ENCODE data around the gene ATOH8.
A peak's percentile ranks its signal among the peaks of the same experiment; 100 is the strongest.

ATOH8 gene

GRCh38 chr2:85770786-85771409 lies 17.1 kb downstream of the ATOH8 start:
- no peak for DNase-seq (ENCODE audit: low read depth)

DNA sequence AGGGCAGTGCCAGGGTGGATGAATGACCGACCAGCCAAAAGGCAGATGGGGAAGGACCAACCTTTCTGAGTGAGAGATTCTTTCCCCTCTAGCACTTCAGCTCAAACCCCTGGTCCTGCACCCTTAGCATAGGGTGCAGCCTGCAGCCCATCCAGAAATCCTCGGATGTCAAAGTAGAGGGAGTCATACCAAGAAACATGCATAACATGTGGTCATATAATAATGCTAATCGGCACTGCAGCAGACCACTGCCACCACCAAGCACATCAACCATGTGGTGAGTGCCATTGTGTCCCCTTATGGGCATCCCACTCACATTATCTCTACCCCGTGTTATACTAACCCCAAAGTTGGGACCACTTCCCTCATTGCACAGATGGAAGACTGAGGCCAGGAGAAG lies 17.7 kb downstream of the ATOH8 start:
- DNase-seq (ENCODE audit: low read depth): no peak

DNA sequence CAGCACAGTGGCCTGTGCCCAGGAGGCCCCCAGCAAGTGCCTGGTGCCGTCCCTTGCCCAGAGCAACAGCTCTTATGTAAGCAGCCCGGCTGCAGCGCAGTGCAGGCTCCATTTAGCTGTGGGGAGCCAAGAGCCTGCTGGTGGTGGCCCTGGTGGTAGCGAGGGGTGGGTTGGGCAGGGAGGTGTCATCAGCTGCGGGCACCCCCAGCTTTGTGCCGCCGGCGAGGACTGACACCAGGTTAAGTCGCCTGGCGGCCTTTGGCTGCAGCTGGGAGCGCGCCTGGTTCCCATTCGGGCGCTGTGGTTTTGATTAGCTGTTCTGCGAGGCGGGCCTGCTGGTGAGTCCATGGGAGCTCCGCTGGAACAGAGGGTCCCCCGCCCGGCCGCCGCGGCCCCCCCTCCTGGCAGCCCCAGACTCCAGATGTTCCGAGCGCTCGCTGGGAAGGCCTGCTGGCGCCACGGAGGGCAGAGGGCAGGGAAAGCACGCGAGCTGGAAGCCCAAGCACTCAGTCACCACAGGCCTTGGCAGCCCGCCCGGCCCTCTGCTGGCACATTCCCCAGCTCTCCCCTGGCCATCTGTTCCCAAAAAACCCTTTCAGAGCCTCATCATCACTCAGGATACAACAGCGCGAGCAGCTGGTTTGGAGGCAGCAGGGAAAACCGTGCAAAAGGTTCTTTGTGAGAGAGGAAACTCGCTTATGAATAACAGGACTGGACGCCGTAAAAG lies 18.4 kb downstream of the ATOH8 start:
- DNase-seq (ENCODE audit: low read depth): peak; percentile 99

GRCh38 chr2:85772841-85773491 lies 19.2 kb downstream of the ATOH8 start:
- no peak for DNase-seq (ENCODE audit: low read depth)

- DNase-seq (ENCODE audit: low read depth): no peak
Observed at GRCh38 chr2:85773692-85774091, 19.9 kb downstream of the ATOH8 start.

DNA sequence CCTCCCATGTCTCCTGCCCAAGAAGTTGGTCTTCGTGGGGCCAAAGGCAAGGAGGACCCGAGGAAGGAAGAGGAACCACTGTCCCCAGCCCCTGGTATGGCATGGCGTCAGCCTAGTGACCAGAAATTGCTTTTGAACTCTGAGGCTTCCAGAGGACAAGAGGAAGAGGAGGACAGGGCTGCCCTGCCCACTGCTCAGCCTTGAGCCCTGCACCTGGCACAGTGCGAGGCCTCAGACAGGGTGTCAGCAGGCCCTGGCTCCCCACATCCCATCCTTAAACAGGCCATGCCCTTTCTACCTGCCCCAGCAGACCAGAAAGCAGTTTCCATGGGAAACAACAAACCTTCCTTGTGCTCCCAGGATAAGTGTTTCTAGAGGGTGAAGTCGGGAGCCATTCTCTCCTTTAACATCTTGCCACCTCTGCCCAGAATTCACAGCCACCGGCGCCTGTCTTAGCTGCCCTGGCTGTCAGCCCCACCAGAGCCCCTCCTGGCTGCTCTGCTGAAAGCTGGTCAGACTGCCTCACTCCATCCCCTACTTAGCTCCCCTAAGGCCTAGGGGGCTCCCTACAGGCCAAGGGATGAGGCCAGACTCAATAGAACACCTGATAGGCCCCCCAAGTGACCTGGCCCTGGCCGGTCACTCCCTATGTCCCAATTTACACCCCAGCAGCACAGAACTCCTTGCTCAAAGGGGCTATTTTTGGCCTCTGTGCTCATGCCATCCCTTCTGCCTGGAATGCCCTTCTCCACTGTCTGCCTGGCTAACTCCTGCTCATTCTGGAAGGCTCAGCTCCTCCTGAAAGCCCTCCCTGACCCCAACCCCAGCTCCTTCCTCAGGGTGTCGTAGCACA lies 20.6 kb downstream of the ATOH8 start:
- DNase-seq (ENCODE audit: low read depth): no peak

GRCh38 chr2:85775406-85776381 lies 21.9 kb downstream of the ATOH8 start:
- DNase-seq (ENCODE audit: low read depth): no peak

DNA sequence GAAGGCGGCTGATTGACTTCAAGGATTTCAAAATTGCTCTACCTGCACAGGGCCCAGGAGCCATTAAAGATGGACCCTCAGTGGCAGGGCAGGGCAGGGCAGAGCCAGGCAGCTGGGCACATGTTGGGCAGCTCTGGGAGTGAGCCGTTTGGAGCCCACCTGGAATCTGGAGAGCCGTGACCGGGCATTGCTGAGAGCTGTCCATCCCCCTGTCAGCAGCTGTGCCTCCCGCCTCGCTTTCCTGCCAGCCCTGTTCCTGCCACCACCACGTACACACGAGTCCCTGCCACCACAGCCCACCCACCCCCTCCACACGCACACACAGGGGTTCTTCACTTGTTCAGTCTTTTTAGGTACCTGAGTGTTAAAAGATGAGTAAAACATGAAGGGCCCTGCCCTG lies 22.9 kb downstream of the ATOH8 start:
- no peak for DNase-seq (ENCODE audit: low read depth)

DNA sequence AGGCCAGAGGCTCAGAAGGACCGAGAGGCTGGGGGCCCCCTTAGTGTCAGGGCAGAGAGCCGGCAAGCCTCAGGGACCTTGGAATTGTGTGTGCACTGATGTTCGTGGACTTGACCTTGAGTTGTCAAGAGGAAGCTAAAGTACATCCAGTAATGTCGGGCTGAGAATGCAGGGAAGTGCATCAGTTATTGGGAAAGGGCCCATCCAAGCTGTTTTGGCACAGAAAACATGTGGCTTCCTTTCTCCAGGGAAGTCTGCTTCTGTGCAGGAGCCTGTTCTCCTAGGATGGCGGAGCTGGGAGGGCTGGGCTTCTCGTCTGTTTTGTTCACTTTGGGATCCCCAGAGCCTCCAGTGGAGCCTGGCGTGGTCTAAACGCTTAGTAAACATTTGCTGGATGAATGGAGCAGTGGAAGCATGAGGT lies 23.7 kb downstream of the ATOH8 start:
- no peak for DNase-seq (ENCODE audit: low read depth)

DNA sequence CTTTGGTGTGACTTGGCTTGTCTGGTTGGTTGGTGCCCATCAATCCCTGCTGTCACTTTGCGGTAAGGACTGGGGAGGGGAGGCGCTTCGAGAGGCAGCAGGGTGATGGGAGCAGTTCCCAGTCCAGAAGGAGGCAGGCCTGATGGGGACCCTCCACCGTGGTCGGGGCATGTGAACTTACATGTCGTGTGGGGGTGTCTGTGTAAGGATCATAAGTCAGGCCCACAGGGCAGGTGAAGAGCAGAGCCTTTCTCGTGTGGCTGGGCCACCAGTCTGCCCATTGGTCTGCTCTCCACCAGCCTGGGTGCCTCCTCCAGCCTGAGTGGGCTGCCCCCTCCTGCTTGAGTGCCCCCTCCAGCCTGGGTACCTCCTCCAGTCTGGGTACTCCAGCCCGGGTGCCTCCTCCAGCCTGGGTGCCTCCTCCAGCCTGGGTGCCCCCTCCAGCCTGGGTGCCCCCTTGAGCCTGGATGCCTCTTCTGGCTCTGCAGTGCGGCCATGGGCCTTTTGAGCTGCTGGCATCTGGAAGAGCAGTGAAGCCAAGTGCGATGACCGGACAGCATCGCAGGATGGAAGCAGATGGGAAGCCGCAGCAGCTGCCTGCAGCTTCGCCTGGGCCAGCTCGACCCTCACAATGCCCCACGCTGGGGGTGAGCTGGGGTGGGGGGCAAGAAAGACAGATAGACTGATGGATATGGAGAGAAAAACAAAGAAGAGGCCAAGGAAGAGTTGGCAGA lies 25.0 kb downstream of the ATOH8 start:
- no peak for DNase-seq (ENCODE audit: low read depth)

- no peak for DNase-seq (ENCODE audit: low read depth)
Observed at GRCh38 chr2:85779641-85780315, 26.0 kb downstream of the ATOH8 start.

DNA sequence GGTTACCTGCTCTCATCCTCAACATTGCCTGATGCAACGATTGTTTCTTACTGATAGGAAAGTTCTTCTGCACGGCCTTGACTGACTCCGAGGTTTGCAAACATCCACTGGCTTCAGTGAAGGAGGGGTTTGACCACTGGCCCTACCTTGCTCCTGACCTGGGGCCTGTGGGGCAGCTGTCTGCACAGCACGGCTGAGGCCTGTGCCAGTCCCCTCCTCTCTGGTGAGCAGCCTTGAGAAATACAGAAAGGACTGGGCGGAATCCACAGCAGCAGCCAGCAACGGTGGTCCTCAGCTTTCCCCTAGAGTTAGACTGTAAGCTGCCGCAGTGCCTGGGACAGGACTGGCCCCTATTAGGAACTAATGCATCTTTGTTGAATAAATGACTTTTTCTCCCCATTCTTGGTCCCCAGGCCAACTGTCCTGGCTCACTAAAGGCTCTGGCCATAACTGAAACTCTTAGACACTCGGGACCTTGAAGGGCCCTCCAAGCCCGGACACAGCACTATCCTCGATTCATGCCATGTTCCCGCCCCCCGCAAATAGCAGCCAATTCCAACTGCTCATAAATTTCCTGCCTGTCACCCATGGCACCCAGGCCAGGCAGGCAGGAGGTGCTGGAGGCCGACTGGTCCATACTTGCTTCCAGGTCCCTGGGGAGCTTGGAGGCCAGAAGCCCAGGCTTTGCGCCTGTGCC lies 26.7 kb downstream of the ATOH8 start:
- no peak for DNase-seq (ENCODE audit: low read depth)

GRCh38 chr2:85781013-85781332 lies 27.2 kb downstream of the ATOH8 start:
- no peak for DNase-seq (ENCODE audit: low read depth)

DNA sequence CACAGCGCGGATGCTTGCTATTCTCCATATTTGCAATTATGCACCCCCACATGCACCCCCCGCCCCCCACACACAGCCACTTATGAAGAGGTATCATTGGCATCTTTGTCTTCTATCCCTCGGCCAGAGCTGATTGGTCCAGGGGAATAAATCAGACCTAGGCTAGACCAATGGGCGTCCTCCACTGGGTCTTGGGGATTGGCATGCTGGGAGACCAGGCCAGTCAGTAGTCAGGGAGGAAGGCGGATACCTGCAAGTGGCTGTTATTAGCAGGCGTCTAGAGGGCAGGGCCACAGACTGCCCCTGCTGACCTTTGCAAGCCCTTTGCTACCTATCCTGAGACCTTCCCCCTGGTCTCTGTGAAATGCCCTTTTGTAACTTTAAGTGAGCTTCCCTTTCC lies 30.0 kb downstream of the ATOH8 start:
- no peak for DNase-seq (ENCODE audit: low read depth)

DNA sequence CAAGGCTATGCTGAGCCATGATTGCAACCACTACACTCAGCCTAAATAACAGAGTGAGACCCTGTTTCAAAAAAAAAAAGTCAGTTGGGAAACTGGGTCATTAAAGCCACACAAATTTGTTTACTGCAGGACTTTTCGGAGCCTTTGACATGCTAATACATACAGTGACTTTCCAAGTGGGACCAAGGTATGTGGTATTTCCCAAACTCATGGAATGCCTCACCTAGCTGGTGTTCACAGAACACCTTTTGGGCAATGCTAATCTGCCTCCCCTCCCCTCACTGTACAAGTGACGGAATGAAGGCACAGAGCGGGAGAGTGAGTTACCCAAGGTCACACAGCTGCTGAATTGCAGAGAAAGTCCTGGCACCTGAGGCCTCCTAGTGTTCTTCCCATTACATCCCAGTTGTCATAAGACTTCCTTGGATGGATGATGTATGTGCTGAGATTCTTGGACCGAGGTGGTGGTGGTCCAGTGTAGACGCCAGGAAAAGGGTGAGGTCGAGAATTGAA lies 30.7 kb downstream of the ATOH8 start:
- no peak for DNase-seq (ENCODE audit: low read depth)

DNA sequence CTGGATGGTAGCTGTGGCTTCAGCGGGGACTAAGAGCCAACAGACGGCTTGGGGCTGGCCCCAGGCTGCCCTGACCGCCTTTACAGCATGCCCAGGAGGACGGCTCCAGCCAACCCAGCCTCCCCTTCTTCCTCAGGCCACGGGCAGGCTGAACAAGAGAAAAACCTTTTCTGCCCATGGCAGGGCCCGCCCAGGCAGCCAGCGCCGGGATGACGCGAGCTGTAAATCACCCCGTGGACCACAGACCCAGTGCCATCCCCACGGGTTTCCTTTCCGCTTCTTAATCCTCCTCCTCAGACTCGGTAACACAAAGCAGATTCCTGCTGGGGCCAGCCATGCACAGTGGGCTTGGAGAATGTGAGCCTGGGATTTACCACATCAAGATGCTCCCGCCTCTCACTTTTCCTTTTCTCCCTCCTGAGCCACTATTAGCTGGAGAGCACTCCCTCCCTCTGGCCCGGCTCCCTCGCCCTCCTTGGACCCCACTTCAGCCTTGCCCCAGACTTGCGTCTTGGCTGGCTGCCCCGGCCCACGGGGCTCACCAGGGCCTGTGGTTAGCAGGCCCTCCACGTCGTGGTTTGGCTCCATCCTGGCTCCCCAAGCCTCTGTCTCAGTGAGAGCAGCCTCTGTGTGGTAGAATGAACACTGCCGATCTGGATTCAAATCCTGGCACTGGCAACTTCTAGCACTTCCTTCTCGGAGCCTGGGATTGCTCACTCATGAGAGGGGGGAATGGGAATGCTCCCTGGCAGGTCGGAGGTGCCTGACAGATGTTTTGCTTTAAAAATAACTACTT lies 31.4 kb downstream of the ATOH8 start:
- DNase-seq (ENCODE audit: low read depth): peak; percentile 81

DNA sequence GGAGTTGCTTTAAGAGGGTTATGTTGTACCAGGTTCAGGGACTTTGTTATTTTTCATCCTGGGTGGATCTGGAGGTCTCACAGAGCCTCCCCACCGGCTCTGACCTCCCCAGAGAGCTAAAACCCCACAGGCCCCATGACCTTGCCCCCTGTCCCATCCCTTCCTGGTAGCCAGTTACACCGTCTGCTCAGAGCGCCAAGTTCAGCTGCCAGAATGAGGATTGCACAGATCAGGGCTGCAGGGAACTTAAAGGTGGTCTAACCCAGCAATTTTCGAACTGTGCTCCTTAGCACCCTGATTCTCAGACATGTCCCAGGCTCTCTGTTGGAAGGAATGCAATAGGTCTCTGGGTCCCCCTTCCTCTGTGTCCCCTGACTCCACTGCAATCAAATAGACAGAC lies 32.1 kb downstream of the ATOH8 start:
- no peak for DNase-seq (ENCODE audit: low read depth)

- no peak for DNase-seq (ENCODE audit: low read depth)
Observed at GRCh38 chr2:85786444-85786843, 32.7 kb downstream of the ATOH8 start.
